HG02885 (cell line): ENCODE measurements around the gene OR2A5.
"Not testable (repeated sequence)": the region's sequence is repeated elsewhere in the genome, so short reads cannot be mapped to it uniquely, and the experiment has no call there.

Experiments
- ATAC-seq: cut with Tn5 transposase; IDR thresholded peaks from one replicate; pipeline ENCODE4 v1.9.1; 2021; ENCODE audit warnings: mild to moderate bottlenecking; ENCODE audit not compliant: unreplicated experiment, poor library complexity

OR2A5 gene

DNA sequence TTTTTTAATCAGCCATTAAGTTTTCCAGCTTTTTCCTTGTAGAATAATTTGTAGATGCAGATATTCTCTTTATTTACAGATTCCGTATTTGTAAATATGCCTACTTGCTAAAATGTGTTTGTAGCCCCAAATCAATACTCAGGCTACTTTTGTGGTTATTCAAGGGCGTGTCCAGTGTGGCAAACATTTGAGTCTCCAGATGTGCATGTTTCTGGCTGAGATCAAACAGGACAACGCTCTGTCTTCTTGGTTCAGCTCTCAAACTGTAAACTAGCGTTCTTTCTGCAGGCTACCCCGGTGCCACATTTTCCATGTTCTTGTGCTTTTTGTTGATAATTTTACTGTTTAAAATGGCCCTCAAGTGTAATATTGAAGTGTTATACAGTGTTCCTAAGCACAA, 16.2 kb upstream of the OR2A5 start:
- no peak for ATAC-seq

DNA sequence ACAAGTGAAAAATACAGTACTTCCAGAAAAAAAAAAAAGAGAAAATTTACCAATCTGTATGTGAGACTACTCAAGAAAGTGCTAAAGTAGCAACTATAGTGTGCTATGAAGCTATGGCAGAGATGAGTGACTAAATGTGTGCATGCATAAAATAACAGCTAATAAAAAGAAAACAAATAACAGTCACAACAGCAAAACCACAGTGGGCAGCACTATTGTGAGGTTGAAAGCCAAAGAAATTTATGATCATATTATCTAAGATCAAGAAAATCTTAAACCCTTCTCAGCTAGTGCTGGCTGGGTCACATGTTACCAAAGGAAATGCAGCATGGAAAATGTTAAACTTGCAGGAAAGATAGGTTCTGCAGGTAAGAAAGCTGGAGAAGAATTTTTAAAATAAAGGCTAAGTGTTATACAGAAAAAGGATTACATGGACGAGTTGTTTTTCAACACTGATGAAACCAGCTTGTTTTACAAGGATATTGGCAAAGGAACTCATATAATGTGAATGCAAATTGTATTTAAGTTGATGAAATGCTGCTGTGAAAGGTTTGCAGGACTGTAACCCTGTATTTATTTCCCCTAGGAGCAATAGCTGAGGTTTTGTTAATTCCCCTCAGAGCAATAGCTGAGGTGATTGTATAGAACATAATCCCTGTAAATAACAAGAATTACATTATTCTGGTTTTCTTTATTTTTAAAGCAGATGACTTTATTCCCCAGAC, 15.6 kb upstream of the OR2A5 start:
- no peak for ATAC-seq

DNA sequence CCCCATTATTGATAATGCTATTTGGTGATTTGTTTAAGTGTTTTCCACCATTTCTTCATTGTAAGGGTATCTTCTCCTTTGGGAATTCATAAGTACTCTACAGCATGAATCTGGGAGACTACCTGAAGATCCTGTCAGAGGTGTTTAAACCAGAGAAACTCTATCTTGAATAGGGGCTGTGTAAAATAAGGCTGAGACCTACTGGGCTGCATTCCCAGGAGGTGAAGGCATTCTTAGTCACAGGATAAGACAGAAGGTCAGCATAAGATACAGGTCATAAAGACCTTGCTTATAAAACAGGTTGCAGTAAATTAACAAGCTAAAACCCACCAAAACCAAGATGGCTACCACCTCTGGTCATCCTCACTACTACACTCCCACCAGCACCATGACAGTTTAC, 13.4 kb upstream of the OR2A5 start:
- ATAC-seq = no peak

DNA sequence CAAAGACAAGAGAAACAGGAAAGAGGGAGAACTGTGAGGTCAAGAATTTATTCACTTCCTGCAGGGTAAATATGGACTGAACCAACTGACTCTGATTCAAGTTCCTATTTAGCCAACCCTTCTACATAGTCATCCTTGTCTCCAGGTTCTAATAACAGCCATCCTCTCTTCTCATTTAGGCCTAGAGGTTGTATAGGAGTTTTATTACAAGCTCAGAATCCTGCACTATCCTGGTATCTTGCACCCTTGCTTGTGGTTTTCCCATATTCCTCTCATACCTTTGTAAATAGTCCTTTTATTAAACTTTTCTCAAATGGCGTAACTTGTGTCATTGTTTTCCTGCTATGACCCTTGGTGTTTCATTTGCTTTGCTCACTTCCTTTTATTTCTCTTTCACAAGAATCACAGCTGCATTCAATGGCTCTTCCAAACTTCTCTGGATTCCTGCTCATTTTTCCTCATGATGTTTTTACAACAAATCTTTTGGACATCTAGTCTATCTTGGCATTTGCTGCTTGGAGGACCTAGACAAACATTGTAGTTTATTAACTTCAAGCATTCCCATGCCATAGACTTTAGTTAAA, 12.4 kb upstream of the OR2A5 start:
- ATAC-seq = no peak

DNA sequence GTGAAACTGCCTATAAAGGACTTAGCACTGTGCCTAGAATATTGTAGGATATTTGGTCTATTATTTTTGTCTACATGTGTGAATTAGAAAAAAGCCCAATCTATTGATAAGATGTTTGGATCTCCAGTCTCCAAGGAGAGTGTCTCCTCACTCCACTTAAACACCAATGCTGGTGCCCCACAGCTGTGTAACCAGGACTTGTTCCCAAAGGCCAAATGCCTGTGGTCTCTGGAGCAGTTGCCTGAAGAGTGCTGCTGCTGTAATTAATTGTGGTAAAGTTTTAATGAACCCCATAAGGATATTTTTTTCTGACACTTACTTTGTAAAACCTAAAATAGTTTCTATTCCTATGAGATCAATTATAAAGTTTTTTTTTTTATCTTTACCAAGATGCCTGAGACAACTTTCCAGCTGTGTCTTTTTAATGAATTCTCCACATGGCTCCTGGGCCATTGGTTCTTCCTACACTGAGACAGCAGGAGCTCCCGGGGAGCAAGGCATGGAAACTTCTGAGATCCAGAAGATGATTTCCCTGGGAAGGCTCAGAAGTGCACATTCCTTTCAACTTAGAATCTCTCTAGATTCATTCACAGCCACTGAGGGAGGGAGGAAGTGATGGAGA, 11.2 kb upstream of the OR2A5 start:
- no peak for ATAC-seq

DNA sequence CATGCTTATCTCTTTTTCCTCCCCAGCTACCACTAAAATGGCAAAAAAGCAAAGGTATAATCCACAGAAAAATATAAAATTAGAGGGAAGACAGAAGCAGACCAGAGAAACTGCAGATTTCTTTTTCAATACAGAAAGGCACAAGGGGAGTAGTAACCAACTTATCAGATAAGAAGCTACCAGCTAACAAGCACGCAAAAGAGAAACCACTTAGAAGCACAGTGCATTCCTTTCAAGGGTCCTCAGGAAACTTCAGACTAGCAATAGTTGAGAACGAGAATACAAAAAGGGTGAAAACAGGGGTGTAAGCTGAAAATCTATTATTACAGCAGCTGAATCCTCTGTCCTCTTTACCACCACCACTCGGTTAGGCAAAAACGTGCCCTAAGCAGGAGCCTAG, 9.9 kb upstream of the OR2A5 start:
- ATAC-seq = no peak

DNA sequence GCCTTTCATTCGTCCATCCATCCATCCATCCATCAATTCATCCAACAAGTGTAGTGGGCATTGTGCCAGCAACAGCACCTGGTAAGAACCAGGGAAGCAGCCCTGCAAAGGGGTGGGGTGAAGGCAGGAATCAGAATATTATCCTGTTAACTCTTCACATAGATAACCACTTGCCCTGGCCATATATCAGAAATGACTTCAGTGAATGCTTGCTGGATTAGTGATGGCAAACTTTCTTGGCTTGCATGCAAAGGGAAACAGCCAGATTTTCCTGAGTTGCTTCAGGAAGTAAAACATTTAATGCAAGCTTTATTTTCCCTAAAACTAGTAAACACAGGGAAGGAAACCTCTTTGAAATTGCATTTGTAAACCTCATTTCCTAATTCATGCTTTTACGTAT, 743 bp downstream of the OR2A5 start:
- ATAC-seq = no peak

DNA sequence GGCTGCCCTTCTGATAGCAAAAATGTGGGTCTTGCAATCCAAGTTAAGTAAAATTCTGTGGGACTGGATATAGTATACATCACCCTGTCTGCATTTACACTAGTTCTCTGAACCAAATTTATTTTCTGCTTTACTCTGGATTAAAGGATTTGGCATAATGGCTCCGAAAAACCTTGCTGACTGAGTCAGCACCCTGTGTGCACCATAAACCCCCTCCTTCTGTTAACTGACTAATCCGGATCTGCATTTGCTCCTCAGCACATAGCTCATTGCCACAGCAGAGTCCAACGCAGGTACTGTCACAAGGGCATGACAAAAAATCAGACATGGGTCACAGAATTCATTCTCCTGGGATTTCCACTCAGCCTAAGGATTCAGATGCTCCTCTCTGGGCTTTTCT, 1.3 kb downstream of the OR2A5 start:
- no peak for ATAC-seq

DNA sequence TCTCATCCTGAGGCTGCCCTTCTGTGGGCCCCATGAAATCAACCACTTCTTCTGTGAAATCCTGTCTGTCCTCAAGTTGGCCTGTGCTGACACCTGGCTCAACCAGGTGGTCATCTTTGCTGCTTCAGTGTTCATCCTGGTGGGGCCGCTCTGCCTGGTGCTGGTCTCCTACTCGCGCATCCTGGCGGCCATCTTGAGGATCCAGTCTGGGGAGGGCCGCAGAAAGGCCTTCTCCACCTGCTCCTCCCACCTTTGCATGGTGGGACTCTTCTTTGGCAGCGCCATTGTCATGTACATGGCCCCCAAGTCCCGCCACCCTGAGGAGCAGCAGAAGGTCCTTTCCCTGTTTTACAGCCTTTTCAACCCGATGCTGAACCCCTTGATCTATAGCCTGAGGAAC, 2.1 kb downstream of the OR2A5 start:
- not testable (repeated sequence) for ATAC-seq

DNA sequence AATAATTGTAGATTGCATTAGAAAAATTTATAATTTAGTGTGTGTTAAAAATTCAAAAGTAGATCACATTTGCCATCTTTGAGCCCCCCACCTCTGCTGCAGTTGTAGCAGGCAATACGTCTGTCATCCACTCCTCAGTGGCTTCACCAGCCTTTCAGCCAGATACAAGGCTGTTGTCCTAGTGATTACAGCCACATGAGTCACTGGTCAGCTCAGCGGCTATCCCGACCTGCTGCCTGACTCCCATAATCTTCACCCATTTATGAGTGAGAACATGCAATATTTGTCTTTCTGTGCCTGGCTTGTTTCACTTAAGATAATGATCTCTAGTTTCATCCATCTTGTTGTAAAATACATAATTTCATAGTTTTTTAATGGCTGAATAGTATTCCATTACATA, 9.2 kb downstream of the OR2A5 start:
- ATAC-seq = no peak

DNA sequence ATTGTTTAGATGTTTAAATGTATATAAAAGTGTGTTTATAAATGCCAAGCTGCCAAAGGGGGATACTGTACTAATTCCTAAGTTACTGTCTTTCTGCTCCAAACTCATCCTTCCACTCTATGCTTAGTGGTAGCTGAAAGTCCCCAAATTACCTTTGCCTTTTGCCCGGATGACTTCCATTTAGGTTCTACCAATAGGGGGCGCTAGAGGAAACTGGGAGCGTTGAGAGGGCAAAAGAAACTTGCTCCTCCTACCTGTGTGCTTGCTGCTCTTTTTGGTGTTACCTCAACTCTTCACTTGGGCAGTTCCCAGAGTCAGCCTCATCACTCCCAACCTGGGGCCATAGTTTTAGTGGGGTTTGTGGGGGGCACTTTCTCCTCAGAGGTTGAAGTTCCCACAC, 15.0 kb downstream of the OR2A5 start:
- no peak for ATAC-seq

DNA sequence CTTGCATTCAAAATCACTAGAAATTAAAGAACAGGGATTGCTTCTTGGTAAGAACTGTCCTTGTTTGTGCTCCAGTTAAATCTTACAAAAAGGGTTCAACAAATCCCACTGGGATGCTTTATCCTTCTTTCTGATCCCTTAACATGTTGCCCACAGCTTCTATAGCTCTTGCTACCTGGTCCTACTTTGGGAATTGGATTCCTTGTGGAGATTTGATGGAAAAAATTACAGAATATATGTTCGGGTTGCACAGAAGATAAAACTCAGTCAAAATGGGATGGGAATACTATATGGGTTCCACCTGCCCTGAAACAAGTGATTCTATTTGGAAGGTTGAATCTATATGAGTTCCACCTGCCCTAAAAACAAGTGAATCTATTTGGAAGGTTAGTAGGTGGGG, 20.8 kb downstream of the OR2A5 start, which contains the start of gene OR2A25:
Gene OR2A25, plus strand, starts transcription at position 301 of the 400 bp plus-strand sequence. CDS start 4,409 bp downstream, outside the sequence.
- ATAC-seq = no peak

DNA sequence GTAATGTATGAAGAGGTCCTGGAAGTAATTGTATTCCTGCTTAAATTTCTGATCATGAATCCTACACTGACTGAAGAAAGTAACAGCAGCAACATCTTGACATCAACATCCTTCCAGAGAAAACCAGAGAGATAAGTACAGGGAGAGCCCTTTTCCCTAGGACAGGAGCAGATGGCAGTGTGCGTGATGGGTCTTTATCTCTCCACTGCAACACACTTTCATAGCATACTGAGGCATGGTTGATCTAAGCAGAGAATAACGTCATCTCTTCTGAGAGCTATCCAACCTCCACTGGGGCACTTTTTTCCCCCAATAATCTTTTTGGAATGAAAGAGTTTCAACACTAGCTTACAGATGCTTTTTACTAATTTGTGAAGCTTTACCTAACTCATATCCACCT, 21.2 kb downstream of the OR2A5 start:
- ATAC-seq = no peak

DNA sequence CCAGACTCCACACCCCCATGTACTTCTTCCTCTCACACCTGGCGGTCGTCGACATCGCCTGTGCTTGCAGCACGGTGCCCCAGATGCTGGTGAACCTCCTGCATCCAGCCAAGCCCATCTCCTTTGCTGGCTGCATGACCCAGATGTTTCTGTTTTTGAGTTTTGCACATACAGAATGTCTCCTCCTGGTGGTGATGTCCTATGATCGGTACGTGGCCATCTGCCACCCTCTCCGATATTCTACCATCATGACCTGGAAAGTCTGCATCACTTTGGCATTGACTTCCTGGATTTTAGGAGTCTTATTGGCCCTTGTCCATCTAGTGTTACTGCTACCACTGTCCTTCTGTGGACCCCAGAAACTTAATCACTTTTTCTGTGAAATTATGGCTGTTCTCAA, 25.6 kb downstream of the OR2A5 start:
- no peak for ATAC-seq

DNA sequence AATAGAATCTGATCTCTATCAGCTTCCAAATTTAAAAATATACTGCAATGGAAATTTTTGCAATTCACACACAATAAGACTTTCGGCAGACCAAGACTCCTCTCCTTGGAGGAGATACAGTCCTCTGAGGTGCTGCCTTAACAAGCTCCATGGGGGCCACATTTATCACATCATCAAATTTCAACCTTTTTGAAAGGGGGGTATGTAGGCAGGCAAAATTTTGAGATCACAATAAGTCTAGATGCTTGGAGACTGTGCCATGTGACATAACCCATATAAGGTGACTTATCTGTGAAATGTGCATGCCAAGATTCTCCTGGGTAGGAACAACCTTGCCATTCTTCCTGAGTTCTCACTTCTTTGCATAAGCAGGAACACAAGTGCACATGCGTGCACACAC, 37.2 kb downstream of the OR2A5 start, which contains the start of gene OR2A12:
Gene OR2A12, plus strand, starts transcription at position 301 of the 400 bp plus-strand sequence. CDS start 8,830 bp downstream, outside the sequence.
- ATAC-seq = no peak

DNA sequence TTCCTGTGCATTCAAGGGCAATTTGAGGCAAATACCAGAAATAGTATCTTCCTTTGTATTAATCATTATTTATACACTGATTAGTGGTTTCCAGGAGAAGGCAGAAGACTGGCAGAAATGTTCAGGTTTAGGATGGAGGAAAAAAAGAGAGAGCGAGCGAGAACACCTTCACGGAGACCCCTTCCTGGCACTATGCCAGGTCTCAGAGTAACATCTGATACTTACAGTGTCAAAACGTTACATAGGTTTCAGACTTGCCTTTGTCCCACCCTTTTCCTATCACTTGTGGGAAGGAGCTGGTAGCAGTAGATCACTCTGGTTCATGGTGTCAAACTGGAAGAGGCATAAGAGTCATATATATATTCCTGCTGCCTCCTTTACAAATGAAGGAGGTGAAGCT, 38.0 kb downstream of the OR2A5 start:
- no peak for ATAC-seq

DNA sequence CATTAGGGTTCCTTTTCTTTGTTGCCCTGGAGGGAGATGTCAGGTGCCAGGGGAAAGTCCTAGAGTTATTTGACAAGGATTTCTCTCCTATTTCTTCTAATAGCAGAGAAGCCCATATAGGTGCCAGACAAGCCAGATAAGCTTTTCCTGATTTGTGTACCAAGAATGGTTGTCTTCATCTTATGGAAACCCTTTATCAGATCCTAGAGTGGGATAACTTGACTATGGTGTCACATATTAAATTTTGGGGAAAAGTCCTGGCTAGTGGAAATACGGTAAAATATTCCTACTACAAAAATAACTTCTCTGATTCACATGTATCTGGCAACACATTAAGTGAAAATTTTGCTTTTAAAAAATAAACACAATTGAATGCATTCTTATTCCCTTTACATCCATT, 38.5 kb downstream of the OR2A5 start:
- no peak for ATAC-seq

DNA sequence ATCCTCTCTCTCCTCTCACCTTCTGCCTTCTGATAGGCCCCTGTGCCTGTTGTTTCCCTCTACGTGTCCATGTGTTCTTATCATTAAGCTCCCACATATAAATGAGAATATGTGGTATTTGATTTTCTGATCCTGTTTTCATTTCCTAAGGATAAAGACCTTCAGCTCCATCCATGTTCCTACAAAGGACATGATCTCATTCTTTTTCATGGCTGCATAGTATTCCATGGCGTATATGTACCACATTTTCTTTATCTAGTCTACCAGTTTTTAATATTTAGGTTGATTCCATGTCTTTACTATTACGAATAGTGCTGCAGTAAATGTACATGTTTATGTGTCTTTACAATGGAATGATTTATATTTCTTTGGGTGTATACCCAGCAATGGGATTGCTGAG, 41.9 kb downstream of the OR2A5 start:
- ATAC-seq = no peak

DNA sequence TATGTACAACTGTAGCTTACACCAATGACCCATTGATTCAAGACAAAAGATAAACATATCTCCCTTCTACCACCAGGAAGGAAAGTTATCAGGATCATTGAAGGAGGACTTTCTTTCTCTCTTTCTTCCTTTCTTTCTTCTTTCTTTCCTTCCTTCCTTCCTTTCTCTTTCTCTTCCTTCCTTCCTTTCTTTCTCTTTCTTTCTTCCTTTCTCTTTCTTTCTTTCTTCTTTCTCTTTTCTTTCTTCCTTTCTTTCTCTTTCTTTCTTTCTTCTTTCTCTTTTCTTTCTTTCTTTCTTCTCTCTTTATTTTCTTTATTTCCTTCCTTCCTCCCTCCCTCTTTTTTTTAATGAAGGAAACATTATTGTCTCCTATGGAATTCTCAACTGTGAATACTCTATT, 50.0 kb downstream of the OR2A5 start:
- ATAC-seq = no peak

DNA sequence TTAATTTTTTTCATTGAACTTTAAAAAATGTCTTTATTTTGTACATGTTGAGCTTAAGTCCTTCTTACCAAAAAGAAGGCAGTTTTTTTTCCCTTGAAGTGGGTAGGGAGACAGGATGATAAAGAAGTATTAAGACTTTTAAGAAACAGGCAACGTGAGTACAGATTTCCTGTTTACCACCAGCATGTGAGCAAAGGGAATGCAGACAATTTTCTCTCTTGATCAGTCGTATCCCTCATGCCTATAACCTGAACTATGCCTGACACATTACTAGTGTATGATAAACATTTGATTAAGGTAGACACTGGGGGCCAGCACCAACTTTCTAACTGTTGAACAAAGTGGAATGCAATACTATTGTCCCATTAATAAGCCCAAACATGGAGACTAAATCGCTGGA, 51.9 kb downstream of the OR2A5 start:
- ATAC-seq = no peak

DNA sequence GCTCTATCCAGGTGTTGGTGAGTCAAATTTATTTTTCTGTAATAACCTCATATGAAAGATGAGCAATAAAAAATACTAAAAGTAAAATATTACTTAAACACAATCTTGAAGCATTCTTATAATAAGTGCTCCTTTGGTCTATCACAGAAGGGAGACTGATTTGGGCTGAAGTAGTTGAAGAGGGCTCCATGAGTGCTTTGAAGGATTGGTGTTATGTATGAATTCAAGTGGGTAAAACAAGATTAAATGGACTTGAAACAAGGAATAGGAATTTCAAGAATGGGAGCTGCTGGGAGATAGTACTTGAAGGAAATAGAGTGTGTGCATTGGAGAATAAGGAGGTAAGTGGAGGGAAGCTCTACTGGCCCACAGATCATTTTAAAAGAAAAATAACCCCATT, 53.3 kb downstream of the OR2A5 start:
- no peak for ATAC-seq

DNA sequence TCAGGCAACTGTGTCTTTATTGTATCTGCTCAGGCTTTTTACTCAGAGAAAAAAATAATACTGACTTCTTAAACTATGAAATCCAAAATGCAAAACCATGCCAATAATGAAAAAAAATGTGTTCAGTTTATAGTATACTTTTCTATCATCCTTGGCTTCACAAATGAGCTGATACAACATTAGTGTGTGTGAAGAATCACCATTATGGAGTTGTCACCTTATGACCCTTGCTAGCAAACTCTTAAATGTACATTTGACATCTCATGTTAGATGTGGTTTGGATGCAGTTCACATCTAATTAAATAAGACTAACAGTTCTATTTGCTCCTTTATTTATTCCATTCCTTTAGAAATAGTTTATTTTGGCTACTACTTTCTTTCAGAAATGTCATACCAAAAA, 56.5 kb downstream of the OR2A5 start:
- ATAC-seq = no peak
